Measurements from ENCODE around the gene TBX5. TPM values are rescaled to one million over a fixed set of nuclear protein-coding genes. Genes with fewer than 3 reads are reported as not detected.

TBX5 gene
- total and polyA plus RNA-seq, 2 donors from 2014 or later, result not detected

GRCh38 chr12:114392909-114393308 lies 13.0 kb downstream of the TBX5 start:
- Histone ChIP-seq H3K27me3 (ENCODE audit: control insufficient read depth, insufficient read depth, low read length) (peaks cover 54% of the 10 kb centered on the region), H3K4me3 (ENCODE audit: low read length in 3 of 3) (no peak overlapping the region), H3K9me3 (ENCODE audit: control insufficient read depth in 2 of 3, insufficient read depth in 1 of 3, low read length in 3 of 3) (no peaks in the 10 kb centered on the region), H3K9ac (ENCODE audit: low read length in 3 of 3) (no peak overlapping the region), H3K36me3 (ENCODE audit: control insufficient read depth in 2 of 3, insufficient read depth in 3 of 3, low read length in 3 of 3) (no peaks in the 10 kb centered on the region), H3K4me1 (ENCODE audit: control insufficient read depth in 2 of 3, insufficient read depth in 2 of 3, low read depth in 1 of 3, low read length in 3 of 3) (no peaks in the 10 kb centered on the region), H3K27ac (ENCODE audit: low read depth in 2 of 2, low read length in 2 of 2) (no peak overlapping the region)
- intact Hi-C loops (cut with DNase I), result no loop called here
- no peak for DNase-seq
- FAIRE-seq, result no peak
- TF ChIP-seq CTCF (IDR thresholded peaks at IDR 0.05; ENCODE audit: borderline replicate concordance, extremely low read depth, insufficient read depth), result no peak

GRCh38 chr12:114391088-114391487 lies 14.9 kb downstream of the TBX5 start:
- DNase-seq (no peak), FAIRE-seq (no peak)
- Histone ChIP-seq H3K27ac (ENCODE audit: low read depth in 2 of 2, low read length in 2 of 2) (no peak overlapping the region), H3K9ac (ENCODE audit: low read length in 3 of 3) (no peak overlapping the region), H3K4me1 (ENCODE audit: control insufficient read depth in 2 of 3, insufficient read depth in 2 of 3, low read depth in 1 of 3, low read length in 3 of 3) (no peaks in the 10 kb centered on the region), H3K4me3 (ENCODE audit: low read length in 3 of 3) (no peak overlapping the region), H3K27me3 (ENCODE audit: control insufficient read depth, insufficient read depth, low read length) (peaks cover 43% of the 10 kb centered on the region), H3K9me3 (ENCODE audit: control insufficient read depth in 2 of 3, insufficient read depth in 1 of 3, low read length in 3 of 3) (no peaks in the 10 kb centered on the region), H3K36me3 (ENCODE audit: control insufficient read depth in 2 of 3, insufficient read depth in 3 of 3, low read length in 3 of 3) (no peaks in the 10 kb centered on the region)
- TF ChIP-seq CTCF (IDR thresholded peaks at IDR 0.05; ENCODE audit: borderline replicate concordance, extremely low read depth, insufficient read depth), result no peak
- intact Hi-C loops (cut with DNase I), result no loop called here

GRCh38 chr12:114384739-114385138 lies 21.2 kb downstream of the TBX5 start:
- TF ChIP-seq CTCF (IDR thresholded peaks at IDR 0.05; ENCODE audit: borderline replicate concordance, extremely low read depth, insufficient read depth), result no peak
- no peak overlapping the region for H3K9ac ChIP-seq (ENCODE audit: low read length in 3 of 3)
- no peak overlapping the region for H3K4me3 ChIP-seq (ENCODE audit: low read length in 3 of 3)
- no peaks in the 10 kb centered on the region for H3K36me3 ChIP-seq (ENCODE audit: control insufficient read depth in 2 of 3, insufficient read depth in 3 of 3, low read length in 3 of 3)
- H3K27ac ChIP-seq (ENCODE audit: low read depth in 2 of 2, low read length in 2 of 2), result no peak overlapping the region
- FAIRE-seq, result no peak
- no peaks in the 10 kb centered on the region for H3K27me3 ChIP-seq (ENCODE audit: control insufficient read depth, insufficient read depth, low read length)
- H3K9me3 ChIP-seq (ENCODE audit: control insufficient read depth in 2 of 3, insufficient read depth in 1 of 3, low read length in 3 of 3), result no peaks in the 10 kb centered on the region
- intact Hi-C loops (cut with DNase I), result no loop called here
- no peaks in the 10 kb centered on the region for H3K4me1 ChIP-seq (ENCODE audit: control insufficient read depth in 2 of 3, insufficient read depth in 2 of 3, low read depth in 1 of 3, low read length in 3 of 3)
- no peak for DNase-seq

- H3K36me3 ChIP-seq (ENCODE audit: control insufficient read depth in 2 of 3, insufficient read depth in 3 of 3, low read length in 3 of 3), result no peaks in the 10 kb centered on the region
- no peaks in the 10 kb centered on the region for H3K4me1 ChIP-seq (ENCODE audit: control insufficient read depth in 2 of 3, insufficient read depth in 2 of 3, low read depth in 1 of 3, low read length in 3 of 3)
- no peak for TF ChIP-seq CTCF (IDR thresholded peaks at IDR 0.05; ENCODE audit: borderline replicate concordance, extremely low read depth, insufficient read depth)
- H3K9me3 ChIP-seq (ENCODE audit: control insufficient read depth in 2 of 3, insufficient read depth in 1 of 3, low read length in 3 of 3), result no peaks in the 10 kb centered on the region
- H3K27ac ChIP-seq (ENCODE audit: low read depth in 2 of 2, low read length in 2 of 2), result no peak overlapping the region
- H3K27me3 ChIP-seq (ENCODE audit: control insufficient read depth, insufficient read depth, low read length), result no peaks in the 10 kb centered on the region
- intact Hi-C loops (cut with DNase I), result no loop called here
- no peak overlapping the region for H3K4me3 ChIP-seq (ENCODE audit: low read length in 3 of 3)
- FAIRE-seq (no peak), DNase-seq (no peak)
- no peak overlapping the region for H3K9ac ChIP-seq (ENCODE audit: low read length in 3 of 3)
Observed at GRCh38 chr12:114381177-114381576, 24.8 kb downstream of the TBX5 start.
